ENCODE measurements around the gene MIPOL1.
"Not testable (repeated sequence)": the region's sequence is repeated elsewhere in the genome, so short reads cannot be mapped to it uniquely, and the experiment has no call there.

The MIPOL1 gene

DNA sequence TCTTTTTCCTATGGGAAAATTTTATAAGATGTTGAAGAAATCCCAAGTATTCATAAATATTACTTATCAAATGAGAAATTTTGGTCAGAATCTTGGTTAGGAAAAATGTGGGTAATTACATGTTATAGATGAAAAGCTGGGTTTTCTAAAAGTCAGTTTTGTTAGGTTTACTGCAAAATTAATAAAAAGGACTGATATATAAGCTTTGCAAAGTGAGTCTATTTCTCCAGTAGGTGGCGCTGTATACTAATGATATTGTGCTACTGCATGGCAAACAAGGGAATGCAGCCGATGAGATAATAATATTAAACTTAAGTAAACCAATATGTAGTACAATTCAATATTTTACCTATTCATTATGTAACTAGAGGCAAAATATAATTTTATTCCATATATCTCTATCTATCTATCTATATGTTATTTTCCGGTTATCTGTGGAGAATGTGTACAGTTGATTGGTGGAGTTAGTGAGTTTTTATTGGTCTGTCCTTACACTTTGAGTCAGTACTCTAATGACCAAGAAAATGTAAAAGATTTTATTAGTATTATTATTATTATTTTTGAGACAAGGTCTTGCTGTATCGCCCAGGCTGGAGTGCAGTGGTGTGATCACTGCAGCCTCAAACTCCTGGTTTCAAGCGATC is 32.9 kb downstream of the MIPOL1 start:
- H3K4me3 ChIP-seq (ENCODE audit: low read depth, low read length) = no peak overlapping the region

GRCh38 chr14:37232907-37233481 is 35.3 kb downstream of the MIPOL1 start:
- H3K4me3 ChIP-seq (ENCODE audit: low read depth, low read length) = no peak overlapping the region

DNA sequence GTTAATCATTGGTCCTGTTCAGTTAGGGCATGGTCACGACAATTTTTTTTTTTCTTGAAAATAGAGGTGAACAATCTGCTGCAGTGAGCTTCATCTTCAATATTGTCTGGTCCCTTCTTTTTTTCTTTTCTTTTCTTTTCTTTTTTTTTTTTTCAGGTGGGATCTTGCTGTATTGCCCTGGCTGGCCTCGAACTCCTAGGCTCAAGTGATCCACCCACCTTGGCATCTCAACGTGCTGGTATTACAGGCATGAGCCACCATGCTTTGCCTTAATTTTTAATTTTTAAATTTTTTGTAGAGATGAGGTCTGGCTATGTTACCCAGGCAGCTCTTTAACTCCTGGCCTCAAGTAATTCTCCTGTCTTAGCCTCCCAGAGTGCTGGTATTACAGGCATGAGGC is 36.5 kb downstream of the MIPOL1 start:
- no peak overlapping the region for H3K4me3 ChIP-seq (ENCODE audit: low read depth, low read length)

DNA sequence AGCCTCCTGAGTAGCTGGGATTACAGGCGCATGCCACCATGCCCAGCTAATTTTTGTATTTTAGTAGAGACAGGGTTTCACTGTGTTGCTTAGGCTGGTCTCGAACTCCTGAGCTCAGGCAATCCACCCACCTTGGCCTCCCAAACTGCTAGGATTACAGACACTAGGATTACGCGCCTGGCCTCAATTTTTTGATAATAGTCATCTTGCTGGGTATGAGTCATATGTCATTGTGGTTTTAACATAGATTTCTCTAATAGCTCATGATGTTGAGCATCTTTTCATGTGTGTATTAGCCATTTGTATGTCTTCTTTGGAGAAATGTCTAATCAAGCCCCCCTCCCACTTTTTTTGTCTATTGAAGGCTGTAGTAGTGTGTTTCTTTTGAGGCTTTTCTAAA is 38.3 kb downstream of the MIPOL1 start:
- H3K4me3 ChIP-seq (ENCODE audit: low read depth, low read length) = not testable (repeated sequence)

DNA sequence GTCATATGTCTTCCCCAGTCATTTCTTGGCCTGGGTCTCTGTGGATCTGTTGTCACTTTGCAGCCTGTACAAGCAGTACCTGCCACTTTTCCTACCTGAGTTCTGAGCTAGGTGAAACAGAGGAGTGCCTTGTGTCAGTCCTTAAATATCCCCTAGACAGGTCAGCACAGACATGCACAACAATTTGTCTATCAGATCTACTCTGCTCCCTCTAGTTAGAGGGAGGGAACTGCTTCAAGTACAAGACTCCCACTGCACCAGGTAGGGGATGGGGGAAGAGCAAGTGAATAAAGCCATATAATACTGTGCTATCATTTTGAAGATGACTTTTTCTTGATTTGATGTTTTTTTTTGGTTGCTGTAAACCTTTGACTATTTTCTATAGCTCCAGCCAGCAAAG is 39.4 kb downstream of the MIPOL1 start:
- H3K4me3 ChIP-seq (ENCODE audit: low read depth, low read length) = no peak overlapping the region

DNA sequence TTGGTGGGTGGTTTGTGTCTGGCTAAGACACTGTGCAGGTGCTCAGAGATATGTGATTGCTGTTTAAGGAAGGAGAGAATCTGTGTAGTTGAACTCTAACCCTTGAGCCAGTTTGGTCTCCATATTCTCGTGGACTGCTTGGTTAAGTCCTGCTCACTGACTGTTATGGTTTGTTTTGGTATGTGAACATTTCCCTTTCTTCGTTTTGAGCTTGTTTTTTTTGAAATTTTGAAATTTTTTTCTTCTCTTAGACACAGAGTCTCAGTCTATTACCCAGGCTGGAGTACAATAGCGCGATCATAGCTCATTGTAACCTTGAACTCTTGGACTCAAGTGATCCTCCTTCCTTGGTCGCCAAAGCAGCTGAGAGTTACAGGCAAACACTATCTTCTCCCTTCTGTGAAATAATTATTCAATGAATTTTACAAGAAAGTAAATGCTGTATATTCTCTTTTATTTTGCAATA is 40.0 kb downstream of the MIPOL1 start:
- H3K4me3 ChIP-seq (ENCODE audit: low read depth, low read length) = no peak overlapping the region

GRCh38 chr14:37241198-37241597 is 43.5 kb downstream of the MIPOL1 start:
- H3K4me3 ChIP-seq (ENCODE audit: low read depth, low read length) = no peak overlapping the region

DNA sequence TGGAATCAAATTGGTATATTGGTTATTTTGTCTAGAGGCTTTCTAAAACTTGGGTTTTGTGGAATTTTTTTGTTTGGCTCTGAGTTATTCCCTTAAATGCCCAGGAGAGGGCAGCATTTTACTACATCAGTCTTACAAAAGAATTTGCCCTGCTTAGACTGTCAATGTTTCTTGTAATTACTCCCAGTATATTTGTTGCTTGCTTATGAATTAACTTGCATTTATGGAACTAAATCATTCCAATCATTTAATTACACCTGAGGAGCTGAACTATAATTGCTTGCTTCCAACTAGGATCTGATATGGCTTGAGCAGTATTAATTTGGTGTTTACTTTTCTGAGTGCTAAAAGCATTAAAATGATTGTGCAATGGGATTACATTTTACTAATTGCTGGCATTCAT is 48.7 kb downstream of the MIPOL1 start:
- H3K4me3 ChIP-seq (ENCODE audit: low read depth, low read length) = no peak overlapping the region

GRCh38 chr14:37247791-37248461 is 50.2 kb downstream of the MIPOL1 start:
- H3K4me3 ChIP-seq (ENCODE audit: low read depth, low read length) = no peak overlapping the region

GRCh38 chr14:37251775-37252174 is 54.0 kb downstream of the MIPOL1 start:
- H3K4me3 ChIP-seq (ENCODE audit: low read depth, low read length) = no peak overlapping the region

GRCh38 chr14:37252434-37252833 is 54.7 kb downstream of the MIPOL1 start:
- H3K4me3 ChIP-seq (ENCODE audit: low read depth, low read length) = no peak overlapping the region

DNA sequence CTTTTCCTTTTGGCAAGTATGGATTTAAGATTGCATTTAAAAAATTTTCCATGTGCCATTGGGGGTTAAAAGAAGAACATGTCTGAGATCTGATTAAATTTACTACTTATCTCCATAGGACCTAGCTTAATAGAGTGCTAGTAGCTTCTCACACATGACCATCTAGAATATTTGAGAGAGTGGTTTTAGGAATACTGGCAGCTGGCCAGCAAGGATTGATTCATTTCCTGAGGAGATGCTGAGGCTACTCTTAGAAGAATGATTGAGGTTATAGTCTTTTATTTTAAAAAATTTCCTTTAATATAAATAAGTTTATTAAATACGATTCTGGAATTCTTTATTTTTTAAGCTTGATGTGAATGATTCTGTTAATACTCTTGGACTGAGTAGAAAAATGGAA is 56.2 kb downstream of the MIPOL1 start:
- no peak overlapping the region for H3K4me3 ChIP-seq (ENCODE audit: low read depth, low read length)

DNA sequence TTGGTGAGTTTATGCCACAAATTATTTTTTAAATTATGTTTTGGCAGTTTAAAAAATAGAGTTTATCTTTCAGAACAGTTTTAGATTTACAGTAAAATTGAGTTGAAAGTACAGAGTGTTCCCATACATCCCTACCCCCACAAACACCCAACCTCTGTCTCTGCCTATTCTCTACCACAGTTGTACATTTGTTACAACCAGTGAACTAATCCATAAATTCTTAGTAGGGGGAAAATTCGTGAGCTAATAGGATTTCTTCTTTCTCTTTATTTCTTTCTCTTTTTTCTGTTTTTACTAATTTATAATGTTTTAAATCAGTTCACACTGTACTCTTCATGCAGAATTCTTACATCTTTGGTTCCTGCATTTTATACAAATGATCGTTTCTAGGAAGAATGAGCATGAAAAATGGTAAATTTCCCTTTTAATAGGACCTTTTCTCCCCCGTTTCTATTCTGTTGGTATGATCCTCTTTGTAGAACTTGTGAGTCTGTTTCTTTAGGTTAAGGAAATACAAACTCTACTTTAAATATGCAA is 56.7 kb downstream of the MIPOL1 start:
- no peak overlapping the region for H3K4me3 ChIP-seq (ENCODE audit: low read depth, low read length)

DNA sequence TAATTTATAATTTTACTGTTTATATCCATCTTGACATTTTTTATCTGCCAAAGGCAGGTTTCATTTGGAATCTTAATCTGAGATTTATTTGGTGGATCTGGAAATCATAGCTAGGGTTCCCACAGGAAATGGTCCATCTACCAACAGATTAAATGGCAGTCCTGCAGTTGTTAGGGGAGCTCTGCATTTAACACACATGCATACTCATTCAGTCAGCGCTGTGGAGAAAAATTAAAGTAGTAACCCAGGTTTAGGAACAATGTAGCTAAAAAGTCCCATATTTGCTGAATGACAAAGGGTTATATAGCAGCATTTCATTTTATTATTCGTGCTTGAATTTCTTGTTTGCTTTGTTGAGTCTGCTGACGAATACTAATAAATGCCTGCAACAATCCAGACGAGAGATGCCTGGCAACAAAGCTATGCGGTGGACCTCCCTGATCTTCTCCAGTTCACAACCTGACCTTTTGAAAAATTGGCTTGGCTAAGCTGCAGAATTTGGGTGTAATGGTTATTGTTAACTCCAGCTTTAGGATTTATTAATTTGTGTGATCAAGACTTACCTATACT is 59.8 kb downstream of the MIPOL1 start:
- H3K4me3 ChIP-seq (ENCODE audit: low read depth, low read length) = no peak overlapping the region

- no peak overlapping the region for H3K4me3 ChIP-seq (ENCODE audit: low read depth, low read length)
Observed at GRCh38 chr14:37262649-37263048, 64.9 kb downstream of the MIPOL1 start.

- no peak overlapping the region for H3K4me3 ChIP-seq (ENCODE audit: low read depth, low read length)
Observed at GRCh38 chr14:37263656-37264236, 66.0 kb downstream of the MIPOL1 start.

GRCh38 chr14:37268788-37269187 is 71.1 kb downstream of the MIPOL1 start:
- no peak overlapping the region for H3K4me3 ChIP-seq (ENCODE audit: low read depth, low read length)

GRCh38 chr14:37270629-37271028 is 72.9 kb downstream of the MIPOL1 start:
- H3K4me3 ChIP-seq (ENCODE audit: low read depth, low read length) = no peak overlapping the region

DNA sequence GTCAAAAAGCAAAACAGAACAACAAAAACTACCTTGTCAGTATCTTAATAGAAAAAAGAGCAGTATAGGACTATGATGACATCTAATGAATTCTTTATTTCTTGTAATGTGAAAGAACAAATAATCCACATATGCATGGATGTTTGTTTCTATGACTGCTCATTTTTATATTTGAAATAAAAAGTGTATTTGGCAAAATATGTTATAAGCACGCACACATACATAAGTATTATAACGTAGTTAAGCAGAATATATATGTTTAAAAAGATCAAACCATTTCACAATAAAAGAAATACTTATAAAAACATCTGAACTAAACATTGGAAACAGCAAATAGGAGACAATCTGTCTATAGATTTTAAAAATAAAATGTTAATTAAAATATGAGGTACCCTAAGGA is 74.8 kb downstream of the MIPOL1 start:
- H3K4me3 ChIP-seq (ENCODE audit: low read depth, low read length) = no peak overlapping the region

- H3K4me3 ChIP-seq (ENCODE audit: low read depth, low read length) = no peak overlapping the region
Observed at GRCh38 chr14:37274652-37275051, 76.9 kb downstream of the MIPOL1 start.

DNA sequence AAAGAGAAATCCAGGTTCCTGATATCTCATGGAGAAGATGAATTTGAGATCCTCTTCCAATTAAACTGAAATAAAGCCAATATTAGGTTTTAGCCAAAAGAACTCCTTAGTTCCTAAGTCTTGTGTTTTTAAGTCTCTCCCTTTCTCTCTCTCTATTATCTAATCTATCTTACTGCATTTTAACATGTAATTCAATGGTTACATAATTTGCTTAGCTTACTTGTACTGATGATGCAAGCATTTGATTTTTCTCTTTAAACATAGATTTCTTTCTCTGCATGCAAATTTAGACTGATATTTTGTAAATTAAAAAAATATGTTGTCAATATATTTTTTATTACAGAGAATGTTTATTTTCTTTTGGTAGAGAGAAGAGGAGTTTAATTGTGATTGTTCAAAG is 78.2 kb downstream of the MIPOL1 start:
- no peak overlapping the region for H3K4me3 ChIP-seq (ENCODE audit: low read depth, low read length)
